ENCODE measurements around the gene BANF2. TPM values are rescaled to one million over a fixed set of nuclear protein-coding genes. Genes with fewer than 3 reads are reported as not detected.

Gene BANF2
- total RNA-seq, 4 donors from 2014 or later, result not detected

GRCh38 chr20:17726902-17727301, 27.1 kb downstream of the BANF2 start:
- no peaks in the 10 kb centered on the region for H3K27me3 ChIP-seq
- no peak overlapping the region for H3K4me3 ChIP-seq
- 42 to 57% methylated on average over 4 of the region's 4 CpGs for WGBS, 2 donors
- no peaks in the 10 kb centered on the region for H3K36me3 ChIP-seq
- no peak for DNase-seq (ENCODE audit: low spot score in 2 of 2)
- H3K9me3 ChIP-seq, result no peaks in the 10 kb centered on the region
- H3K4me1 ChIP-seq, result no peaks in the 10 kb centered on the region
- TF ChIP-seq, protein P1, sequence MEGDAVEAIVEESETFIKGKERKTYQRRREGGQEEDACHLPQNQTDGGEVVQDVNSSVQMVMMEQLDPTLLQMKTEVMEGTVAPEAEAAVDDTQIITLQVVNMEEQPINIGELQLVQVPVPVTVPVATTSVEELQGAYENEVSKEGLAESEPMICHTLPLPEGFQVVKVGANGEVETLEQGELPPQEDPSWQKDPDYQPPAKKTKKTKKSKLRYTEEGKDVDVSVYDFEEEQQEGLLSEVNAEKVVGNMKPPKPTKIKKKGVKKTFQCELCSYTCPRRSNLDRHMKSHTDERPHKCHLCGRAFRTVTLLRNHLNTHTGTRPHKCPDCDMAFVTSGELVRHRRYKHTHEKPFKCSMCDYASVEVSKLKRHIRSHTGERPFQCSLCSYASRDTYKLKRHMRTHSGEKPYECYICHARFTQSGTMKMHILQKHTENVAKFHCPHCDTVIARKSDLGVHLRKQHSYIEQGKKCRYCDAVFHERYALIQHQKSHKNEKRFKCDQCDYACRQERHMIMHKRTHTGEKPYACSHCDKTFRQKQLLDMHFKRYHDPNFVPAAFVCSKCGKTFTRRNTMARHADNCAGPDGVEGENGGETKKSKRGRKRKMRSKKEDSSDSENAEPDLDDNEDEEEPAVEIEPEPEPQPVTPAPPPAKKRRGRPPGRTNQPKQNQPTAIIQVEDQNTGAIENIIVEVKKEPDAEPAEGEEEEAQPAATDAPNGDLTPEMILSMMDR (IDR thresholded peaks at IDR 0.05), result no peak
- no peak for TF ChIP-seq EP300 (IDR thresholded peaks at IDR 0.05)
- TF ChIP-seq POLR2A (IDR thresholded peaks at IDR 0.05), result no peak
- no peak overlapping the region for H3K27ac ChIP-seq

- TF ChIP-seq, protein P1 (IDR thresholded peaks at IDR 0.05), result no peak
- no peak for TF ChIP-seq EP300 (IDR thresholded peaks at IDR 0.05)
- no peak for TF ChIP-seq POLR2A (IDR thresholded peaks at IDR 0.05)
- DNase-seq (ENCODE audit: low spot score in 2 of 2), result no peak
- H3K27me3 ChIP-seq, result no peaks in the 10 kb centered on the region
- WGBS, 2 donors, result 78 to 91% methylated on average over 10 of the region's 10 CpGs
- no peaks in the 10 kb centered on the region for H3K36me3 ChIP-seq
- no peak overlapping the region for H3K27ac ChIP-seq
- H3K4me3 ChIP-seq, result no peak overlapping the region
- no peaks in the 10 kb centered on the region for H3K4me1 ChIP-seq
- H3K9me3 ChIP-seq, result no peaks in the 10 kb centered on the region
These were observed 27.6 kb downstream of the BANF2 start for GRCh38 chr20:17727351-17727750.

DNA sequence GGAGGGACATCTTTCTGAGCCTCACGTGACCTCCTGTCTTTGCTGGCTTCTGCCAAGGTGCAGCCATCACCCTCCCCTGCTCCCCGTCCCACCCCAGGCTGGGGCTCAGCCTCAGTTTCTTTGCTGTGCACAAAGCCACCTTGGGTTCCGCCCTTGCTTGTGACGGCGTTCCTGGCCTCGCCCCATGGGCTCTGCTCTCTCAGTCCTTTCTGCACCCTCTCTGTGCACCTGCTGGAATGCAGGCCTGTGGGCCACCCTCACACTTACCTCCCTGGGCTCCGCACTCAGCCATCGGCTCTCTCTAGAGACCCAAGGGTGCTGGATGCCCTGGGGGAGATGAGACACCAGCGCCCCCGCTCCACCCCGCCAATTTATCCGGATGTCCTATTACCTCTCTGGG, 28.3 kb downstream of the BANF2 start:
- TF ChIP-seq POLR2A (IDR thresholded peaks at IDR 0.05), result no peak
- TF ChIP-seq EP300 (IDR thresholded peaks at IDR 0.05), result no peak
- TF ChIP-seq, protein P1 (IDR thresholded peaks at IDR 0.05), result no peak
- Histone ChIP-seq H3K4me1 (no peaks in the 10 kb centered on the region), H3K4me3 (no peak overlapping the region), H3K36me3 (no peaks in the 10 kb centered on the region), H3K27me3 (no peaks in the 10 kb centered on the region), H3K9me3 (no peaks in the 10 kb centered on the region), H3K27ac (no peak overlapping the region)
- WGBS, 2 donors, result 86 to 90% methylated on average over 12 of the region's 12 CpGs
- DNase-seq (ENCODE audit: low spot score in 2 of 2), result no peak

- TF ChIP-seq EP300 (IDR thresholded peaks at IDR 0.05) (no peak), POLR2A (IDR thresholded peaks at IDR 0.05) (no peak)
- TF ChIP-seq, protein P1 (IDR thresholded peaks at IDR 0.05), result no peak
- Histone ChIP-seq H3K27ac (no peak overlapping the region), H3K4me1 (no peaks in the 10 kb centered on the region), H3K4me3 (no peak overlapping the region), H3K36me3 (no peaks in the 10 kb centered on the region), H3K27me3 (no peaks in the 10 kb centered on the region), H3K9me3 (no peaks in the 10 kb centered on the region)
- DNase-seq (ENCODE audit: low spot score in 2 of 2), result no peak
- WGBS, 2 donors, result 89 to 93% methylated on average over 10 of the region's 10 CpGs
These were observed 30.3 kb downstream of the BANF2 start for GRCh38 chr20:17730071-17730470.

DNA sequence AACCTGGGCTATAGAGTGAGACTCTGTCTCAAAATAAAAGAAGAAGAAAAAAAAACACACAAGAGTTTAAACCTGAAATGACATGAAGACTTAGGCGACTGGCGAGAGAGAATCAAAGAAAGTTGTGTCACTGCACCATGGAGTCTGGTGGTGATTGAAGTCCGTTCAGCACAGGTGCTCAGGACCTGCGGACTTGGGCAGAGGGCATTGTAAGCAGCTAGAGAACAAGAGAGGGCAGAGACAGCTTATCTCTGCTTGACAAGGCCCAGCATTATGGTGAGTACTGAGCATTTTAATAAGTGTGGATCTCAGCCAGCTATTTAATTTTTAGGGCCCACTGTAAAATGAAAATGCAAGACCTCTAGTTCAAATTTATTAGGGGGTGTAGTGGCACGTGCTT, 31.5 kb downstream of the BANF2 start:
- 80 to 87% methylated on average over 5 of the region's 5 CpGs for WGBS, 2 donors
- Histone ChIP-seq H3K36me3 (no peaks in the 10 kb centered on the region), H3K27me3 (no peaks in the 10 kb centered on the region), H3K4me3 (no peak overlapping the region), H3K9me3 (peaks cover 0 to 3% (median 0%) of the 10 kb centered on the region in 4 donors), H3K4me1 (no peaks in the 10 kb centered on the region), H3K27ac (no peak overlapping the region)
- DNase-seq (ENCODE audit: low spot score in 2 of 2), result no peak
- TF ChIP-seq EP300 (IDR thresholded peaks at IDR 0.05) (no peak), POLR2A (IDR thresholded peaks at IDR 0.05) (no peak)
- TF ChIP-seq, protein P1 (IDR thresholded peaks at IDR 0.05), result no peak
